ENCODE measurements around the gene CD27. TPM values are rescaled to one million over a fixed set of nuclear protein-coding genes. Genes with fewer than 3 reads are reported as not detected.
A peak's percentile ranks its signal among the peaks of the same experiment; 100 is the strongest.

CD27 gene
- total and polyA plus RNA-seq, 9 of the 15 experiments (the other 6 are each of a cell fraction or from before 2014, with no cell fraction given): 0.24 TPM; not detected in 8

- Histone ChIP-seq H3K9me1 (ENCODE audit: control insufficient read depth, insufficient read depth, low read length) (no peaks in the 10 kb centered on the region), H3K9ac (ENCODE audit: insufficient read depth in 1 of 2, low read depth in 2 of 2, low read length in 2 of 2) (no peak overlapping the region), H3K4me1 (replicated peaks in 1 of 2; ENCODE audit: control insufficient read depth in 2 of 2, insufficient read depth in 2 of 2, low read length in 2 of 2) (peaks cover 3 to 5% of the 10 kb centered on the region in 2 experiments; a peak in 4 of 5 replicates), H3K27ac (ENCODE audit: extremely low read depth, low read depth, low read length) (no peak overlapping the region), H3K4me2 (ENCODE audit: insufficient read depth, low read length) (no peak overlapping the region), H4K20me1 (replicated peaks; ENCODE audit: control insufficient read depth, insufficient read depth, low read length) (no peaks in the 10 kb centered on the region), H2AFZ (ENCODE audit: low read depth, low read length) (no peak overlapping the region), H3K4me3 (no peak overlapping the region), H3K9me3 (replicated peaks; ENCODE audit: control insufficient read depth, insufficient read depth, low read depth, low read length) (no peaks in the 10 kb centered on the region), H3K36me3 (ENCODE audit: control insufficient read depth, insufficient read depth, low read length) (no peaks in the 10 kb centered on the region), H3K27me3 (ENCODE audit: control insufficient read depth in 2 of 2, insufficient read depth in 2 of 2, low read length in 2 of 2) (no peaks in the 10 kb centered on the region), H3K79me2 (ENCODE audit: control insufficient read depth, insufficient read depth, low read length) (no peaks in the 10 kb centered on the region)
- ChIA-PET POLR2A (interaction anchor here (0.6 to 1.7 kb wide), 2 partner anchors 45 to 411 kb away, joined by 4 to 10 read pairs; partner anchors contain the start of gene VAMP1), CTCF (ENCODE audit: low intra/inter-chr PET ratio) (interaction anchor here (2.2 kb wide), 1 partner anchor 41 kb away, joined by 19 read pairs; no protein-coding TSS in a partner anchor)
- no TSS peak for BruUV-seq (replicated peaks)
- peak in 3 of 4 experiments; percentile 11 to 54 (median 54) for DNase-seq (ENCODE audit: extremely low read depth in 1 of 4, low spot score in 3 of 4)
- no peak for ATAC-seq
- intact Hi-C loops (cut with micrococcal nuclease): loop anchor here (5.0 kb wide), 1 partner anchor 98 kb away; no protein-coding TSS in a partner anchor
- WGBS (ENCODE audit: insufficient coverage, low coverage, missing lambda C conversion rate): 44% methylated on average over 4 of the region's 8 CpGs
- in situ Hi-C loops (cut with MboI): loop anchor here (5.0 kb wide), 1 partner anchor 37 kb away; no protein-coding TSS in a partner anchor
- FAIRE-seq: no peak
- TF ChIP-seq KDM1A (IDR thresholded peaks at IDR 0.05) (0 out of 4 replicates have a peak, but pooled peaks of 1 of the 2 experiments have one; percentile 23), PHF20 (IDR thresholded peaks at IDR 0.05; ENCODE audit: partially characterized antibody) (no peak), SAP30 (IDR thresholded peaks at IDR 0.05; ENCODE audit: borderline replicate concordance, insufficient read depth, low read depth, low read length, poor library complexity, severe bottlenecking) (no peak), ARID1B (IDR thresholded peaks at IDR 0.05) (peak; percentile 33; the same call in 1 of the 2 replicates), MEIS2 (IDR thresholded peaks at IDR 0.05; ENCODE audit: partially characterized antibody) (peak; percentile 31), RCOR1 (IDR thresholded peaks at IDR 0.05; ENCODE audit: borderline replicate concordance in 1 of 2, low read depth in 2 of 2, low read length in 2 of 2) (peak in 1 of 2 experiments; percentile 33; a peak in 1 of 4 replicates), NRF1 (conservative IDR thresholded peaks at IDR 0.05 in 1 of 2, IDR thresholded peaks at IDR 0.05 in 1 of 2) (0 out of 4 replicates have a peak, but pooled peaks of 1 of the 2 experiments have one; percentile 13), EP300 (IDR thresholded peaks at IDR 0.05; ENCODE audit: low read length) (0 out of 2 replicates have a peak, but pooled peaks have one; percentile 5), CREB1 (IDR thresholded peaks at IDR 0.05) (no peak), CREB1 (CRISPR knock-in tag; IDR thresholded peaks at IDR 0.05) (no peak), CBFA2T3 (IDR thresholded peaks at IDR 0.05) (peak; percentile 58), TCF3 (CRISPR knock-in tag; IDR thresholded peaks at IDR 0.05) (peak; percentile 10; the same call in 1 of the 2 replicates)
- TF ChIP-seq, protein P1, sequence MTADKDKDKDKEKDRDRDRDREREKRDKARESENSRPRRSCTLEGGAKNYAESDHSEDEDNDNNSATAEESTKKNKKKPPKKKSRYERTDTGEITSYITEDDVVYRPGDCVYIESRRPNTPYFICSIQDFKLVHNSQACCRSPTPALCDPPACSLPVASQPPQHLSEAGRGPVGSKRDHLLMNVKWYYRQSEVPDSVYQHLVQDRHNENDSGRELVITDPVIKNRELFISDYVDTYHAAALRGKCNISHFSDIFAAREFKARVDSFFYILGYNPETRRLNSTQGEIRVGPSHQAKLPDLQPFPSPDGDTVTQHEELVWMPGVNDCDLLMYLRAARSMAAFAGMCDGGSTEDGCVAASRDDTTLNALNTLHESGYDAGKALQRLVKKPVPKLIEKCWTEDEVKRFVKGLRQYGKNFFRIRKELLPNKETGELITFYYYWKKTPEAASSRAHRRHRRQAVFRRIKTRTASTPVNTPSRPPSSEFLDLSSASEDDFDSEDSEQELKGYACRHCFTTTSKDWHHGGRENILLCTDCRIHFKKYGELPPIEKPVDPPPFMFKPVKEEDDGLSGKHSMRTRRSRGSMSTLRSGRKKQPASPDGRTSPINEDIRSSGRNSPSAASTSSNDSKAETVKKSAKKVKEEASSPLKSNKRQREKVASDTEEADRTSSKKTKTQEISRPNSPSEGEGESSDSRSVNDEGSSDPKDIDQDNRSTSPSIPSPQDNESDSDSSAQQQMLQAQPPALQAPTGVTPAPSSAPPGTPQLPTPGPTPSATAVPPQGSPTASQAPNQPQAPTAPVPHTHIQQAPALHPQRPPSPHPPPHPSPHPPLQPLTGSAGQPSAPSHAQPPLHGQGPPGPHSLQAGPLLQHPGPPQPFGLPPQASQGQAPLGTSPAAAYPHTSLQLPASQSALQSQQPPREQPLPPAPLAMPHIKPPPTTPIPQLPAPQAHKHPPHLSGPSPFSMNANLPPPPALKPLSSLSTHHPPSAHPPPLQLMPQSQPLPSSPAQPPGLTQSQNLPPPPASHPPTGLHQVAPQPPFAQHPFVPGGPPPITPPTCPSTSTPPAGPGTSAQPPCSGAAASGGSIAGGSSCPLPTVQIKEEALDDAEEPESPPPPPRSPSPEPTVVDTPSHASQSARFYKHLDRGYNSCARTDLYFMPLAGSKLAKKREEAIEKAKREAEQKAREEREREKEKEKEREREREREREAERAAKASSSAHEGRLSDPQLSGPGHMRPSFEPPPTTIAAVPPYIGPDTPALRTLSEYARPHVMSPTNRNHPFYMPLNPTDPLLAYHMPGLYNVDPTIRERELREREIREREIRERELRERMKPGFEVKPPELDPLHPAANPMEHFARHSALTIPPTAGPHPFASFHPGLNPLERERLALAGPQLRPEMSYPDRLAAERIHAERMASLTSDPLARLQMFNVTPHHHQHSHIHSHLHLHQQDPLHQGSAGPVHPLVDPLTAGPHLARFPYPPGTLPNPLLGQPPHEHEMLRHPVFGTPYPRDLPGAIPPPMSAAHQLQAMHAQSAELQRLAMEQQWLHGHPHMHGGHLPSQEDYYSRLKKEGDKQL (CRISPR knock-in tag; IDR thresholded peaks at IDR 0.05; ENCODE audit: borderline replicate concordance): no peak
- TF ChIP-seq, protein P2, sequence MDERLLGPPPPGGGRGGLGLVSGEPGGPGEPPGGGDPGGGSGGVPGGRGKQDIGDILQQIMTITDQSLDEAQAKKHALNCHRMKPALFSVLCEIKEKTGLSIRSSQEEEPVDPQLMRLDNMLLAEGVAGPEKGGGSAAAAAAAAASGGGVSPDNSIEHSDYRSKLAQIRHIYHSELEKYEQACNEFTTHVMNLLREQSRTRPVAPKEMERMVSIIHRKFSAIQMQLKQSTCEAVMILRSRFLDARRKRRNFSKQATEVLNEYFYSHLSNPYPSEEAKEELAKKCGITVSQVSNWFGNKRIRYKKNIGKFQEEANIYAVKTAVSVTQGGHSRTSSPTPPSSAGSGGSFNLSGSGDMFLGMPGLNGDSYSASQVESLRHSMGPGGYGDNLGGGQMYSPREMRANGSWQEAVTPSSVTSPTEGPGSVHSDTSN (CRISPR knock-in tag; IDR thresholded peaks at IDR 0.05; ENCODE audit: low read depth): no peak
- TF ChIP-seq, protein P2 (tag; conservative IDR thresholded peaks at IDR 0.05; ENCODE audit: low read depth): peak; percentile 26; the same call in 1 of the 2 replicates
Observed at GRCh38 chr12:6424866-6425265, 19.9 kb upstream of the CD27 start.

Data from K562 (cell line).